HL-60 (cell line): ENCODE measurements around the gene PPP1R9A.
"Not testable (repeated sequence)": the region's sequence is repeated elsewhere in the genome, so short reads cannot be mapped to it uniquely, and the experiment has no call there.

Source experiments
- DNase-seq, 2 experiments: peaks; one replicate each; pipeline ENCODE4 v3.0.0-alpha.2; 2010 to 2020; ENCODE audit warnings: low read depth in 1 of 2, low spot score in 1 of 2
- H3K27ac ChIP-seq: fragments of 250-450 bp; sonication (Bioruptor Pico); replicated peaks from 2 replicates; pipeline ENCODE4 v1.5.1; 2020; ENCODE audit warnings: mild to moderate bottlenecking, moderate library complexity
- H3K27me3 ChIP-seq: fragments of 250-450 bp; sonication (Bioruptor Pico); 2 replicates; pipeline ENCODE4 v1.5.1; 2021; ENCODE audit warnings: mild to moderate bottlenecking, moderate library complexity; ENCODE audit not compliant: insufficient read depth, poor library complexity, severe bottlenecking
- H3K4me3 ChIP-seq: replicated peaks from 2 replicates; pipeline ENCODE4 v1.5.1; 2011; ENCODE audit warnings: mild to moderate bottlenecking, control low read depth, low read length; ENCODE audit not compliant: insufficient read depth
- CTCF ChIP-seq: IDR thresholded peaks from one replicate; pipeline ENCODE4 v1.5.1; 2011; ENCODE audit warnings: low read length, control low read depth, inconsistent platforms; ENCODE audit not compliant: insufficient read depth
- GABPA ChIP-seq: IDR thresholded peaks from 2 replicates; pipeline ENCODE4 v1.6.1; 2012; ENCODE audit warnings: low read depth
- POLR2AphosphoS5 ChIP-seq: IDR thresholded peaks from 2 replicates; pipeline ENCODE4 v1.6.1; 2012; ENCODE audit warnings: low read depth
- REST ChIP-seq: IDR thresholded peaks from 2 replicates; pipeline ENCODE4 v1.6.1; 2012; ENCODE audit warnings: low read depth; ENCODE audit not compliant: insufficient replicate concordance
- SPI1 ChIP-seq: IDR thresholded peaks from 2 replicates; pipeline ENCODE4 v1.6.1; 2012; ENCODE audit warnings: low read depth, mild to moderate bottlenecking, borderline replicate concordance

Gene PPP1R9A

GRCh38 chr7:95004618-95005247, 97.3 kb downstream of the PPP1R9A start:
- no peak for DNase-seq
- H3K27me3 ChIP-seq = no peaks in the 10 kb centered on the region
- H3K27ac ChIP-seq = no peak overlapping the region
- TF ChIP-seq POLR2AphosphoS5 = no peak
- no peak for TF ChIP-seq CTCF
- no peak for TF ChIP-seq GABPA
- no peak for TF ChIP-seq SPI1
- no peak overlapping the region for H3K4me3 ChIP-seq

GRCh38 chr7:95006010-95006409, 98.6 kb downstream of the PPP1R9A start:
- no peak for TF ChIP-seq CTCF
- TF ChIP-seq REST = no peak
- no peak for TF ChIP-seq POLR2AphosphoS5
- no peak for TF ChIP-seq GABPA
- no peak for TF ChIP-seq SPI1
- no peak overlapping the region for H3K4me3 ChIP-seq
- no peak for DNase-seq
- no peaks in the 10 kb centered on the region for H3K27me3 ChIP-seq
- no peak overlapping the region for H3K27ac ChIP-seq

- not testable (repeated sequence) for H3K27me3 ChIP-seq, H3K27ac ChIP-seq, DNase-seq, H3K4me3 ChIP-seq
Observed at GRCh38 chr7:95008773-95009172, 101.4 kb downstream of the PPP1R9A start.

GRCh38 chr7:95011146-95011928, 103.9 kb downstream of the PPP1R9A start:
- H3K27me3 ChIP-seq = no peaks in the 10 kb centered on the region
- no peak for TF ChIP-seq SPI1
- H3K4me3 ChIP-seq = no peak overlapping the region
- no peak for DNase-seq
- no peak overlapping the region for H3K27ac ChIP-seq

GRCh38 chr7:95011995-95012394, 104.6 kb downstream of the PPP1R9A start:
- TF ChIP-seq SPI1 (no peak), CTCF (no peak), REST (no peak), GABPA (no peak), POLR2AphosphoS5 (no peak)
- Histone ChIP-seq H3K4me3 (no peak overlapping the region), H3K27ac (no peak overlapping the region), H3K27me3 (no peaks in the 10 kb centered on the region)
- peak in 1 of 2 experiments; percentile 13 for DNase-seq
